SK-N-SH (cell line): ENCODE measurements around the gene DLGAP3. TPM values are rescaled to one million over a fixed set of nuclear protein-coding genes. Genes with fewer than 3 reads are reported as not detected.

ENCODE experiments used
- CTCF ChIA-PET: fragments of 300-600, 350-600 bp; formaldehyde crosslinking; extraction: SDS; loops from one replicate; lab custom pipeline; 2021; lab: Yijun Ruan, JAX
- POLR2A ChIA-PET: fragments of 350-600 bp; sonication (Branson Sonifier 250); formaldehyde crosslinking; extraction: SDS; loops from one replicate; lab custom pipeline; 2020; ENCODE audit warnings: antibody characterized with exemption, inconsistent platforms; lab: Yijun Ruan, JAX
- DNase-seq: peaks from one replicate; pipeline ENCODE4 v3.0.0; 2012
- H2AFZ ChIP-seq: fragments of 200-600 bp; sonication (generic); 2 replicates; pipeline ENCODE4 v1.8.1; 2016; ENCODE audit warnings: antibody characterized with exemption, mild to moderate bottlenecking, low read depth
- H3F3A ChIP-seq: fragments of 200-600 bp; sonication (generic); replicated peaks from 2 replicates; pipeline ENCODE3; 2016; ENCODE audit warnings: antibody characterized with exemption, mild to moderate bottlenecking; ENCODE audit not compliant: insufficient read depth
- H3K27ac ChIP-seq, 2 experiments: fragments of 200-500 bp in 1 of 2; fragments of 200-600 bp in 1 of 2; sonication (Bioruptor generic) in 1 of 2; sonication (generic), shearing (Covaris generic) in 1 of 2; 2 replicates each; pipeline versions ENCODE4 v1.5.1 to v1.6.1; 2014 to 2016; ENCODE audit warnings: low read depth in 2 of 2, inconsistent platforms in 1 of 2, low read length in 1 of 2, mild to moderate bottlenecking in 1 of 2, mixed read lengths in 1 of 2
- H3K27me3 ChIP-seq: fragments of 200-600 bp; sonication (generic), shearing (Covaris generic); 2 replicates; pipeline ENCODE4 v1.6.1; 2016; ENCODE audit warnings: mixed run types; ENCODE audit not compliant: insufficient read depth
- H3K36me3 ChIP-seq, 2 experiments: fragments of 200-500 bp in 1 of 2; fragments of 200-600 bp in 1 of 2; sonication (Bioruptor generic) in 1 of 2; sonication (generic) in 1 of 2; replicated peaks in 1 of 2; 2 replicates each; pipeline versions ENCODE3 to v1.5.1; 2014 to 2016; ENCODE audit warnings: low read length in 1 of 2, mild to moderate bottlenecking in 1 of 2; ENCODE audit not compliant: insufficient read depth in 2 of 2, control insufficient read depth in 1 of 2
- H3K4me1 ChIP-seq, 2 experiments: fragments of 200-500 bp in 1 of 2; fragments of 200-600 bp in 1 of 2; sonication (Bioruptor generic) in 1 of 2; sonication (generic), shearing (Covaris generic) in 1 of 2; 2 replicates each; pipeline versions ENCODE4 v1.5.1 to v1.6.1; 2014 to 2016; ENCODE audit warnings: low read depth in 1 of 2, low read length in 1 of 2, mixed run types in 1 of 2; ENCODE audit not compliant: insufficient read depth in 2 of 2, control insufficient read depth in 1 of 2
- H3K4me2 ChIP-seq: fragments of 200-600 bp; sonication (generic), shearing (Covaris generic); 2 replicates; pipeline ENCODE4 v1.6.1; 2017; ENCODE audit warnings: mixed run types
- H3K4me3 ChIP-seq, 2 experiments: fragments of 200-500 bp in 1 of 2; fragments of 200-600 bp in 1 of 2; sonication (Bioruptor generic) in 1 of 2; sonication (generic), shearing (Covaris generic) in 1 of 2; 2 replicates each; pipeline versions ENCODE4 v1.5.1 to v1.8.1; 2014 to 2016; ENCODE audit warnings: low read depth in 2 of 2, inconsistent platforms in 1 of 2, low read length in 1 of 2, mild to moderate bottlenecking in 1 of 2, mixed read lengths in 1 of 2, moderate library complexity in 1 of 2
- H3K79me2 ChIP-seq: fragments of 200-600 bp; sonication (generic); 2 replicates; pipeline ENCODE4 v1.8.1; 2017; ENCODE audit warnings: mild to moderate bottlenecking; ENCODE audit not compliant: insufficient read depth
- H3K9ac ChIP-seq: fragments of 200-600 bp; sonication (generic); 2 replicates; pipeline ENCODE4 v1.6.1; 2017; ENCODE audit warnings: mixed run types
- H3K9me2 ChIP-seq: fragments of 200-600 bp; sonication (generic); 2 replicates; pipeline ENCODE4 v1.6.1; 2017; ENCODE audit warnings: mixed run types
- H3K9me3 ChIP-seq: fragments of 200-600 bp; sonication (generic); 2 replicates; pipeline ENCODE4 v1.6.1; 2017; ENCODE audit warnings: mixed run types, mild to moderate bottlenecking, moderate library complexity
- H4K20me1 ChIP-seq: fragments of 200-600 bp; sonication (generic); 2 replicates; pipeline ENCODE4 v1.6.1; 2017; ENCODE audit warnings: mild to moderate bottlenecking, mixed run types; ENCODE audit not compliant: insufficient read depth
- ELF1 ChIP-seq: IDR thresholded peaks from 2 replicates; pipeline ENCODE4 v1.4.0; 2012
- EP300 ChIP-seq, 2 experiments: IDR thresholded peaks; 2 replicates each; pipeline versions ENCODE4 v1.4.0 to v1.6.1; 2012; ENCODE audit warnings: borderline replicate concordance in 1 of 2, low read depth in 1 of 2, low read length in 1 of 2
- FOSL2 ChIP-seq: IDR thresholded peaks from 2 replicates; pipeline ENCODE4 v1.4.0; 2012; ENCODE audit warnings: low read depth, mild to moderate bottlenecking, moderate library complexity, borderline replicate concordance
- FOXM1 ChIP-seq: IDR thresholded peaks from 2 replicates; pipeline ENCODE4 v1.4.0; 2012; ENCODE audit warnings: low read depth, mild to moderate bottlenecking
- JUND ChIP-seq: IDR thresholded peaks from 2 replicates; pipeline ENCODE4 v1.4.0; 2012
- MXI1 ChIP-seq: IDR thresholded peaks from 2 replicates; pipeline ENCODE4 v1.6.1; 2012; ENCODE audit warnings: mild to moderate bottlenecking, low read depth, low read length, improper control_type of control experiment
- NRF1 ChIP-seq: IDR thresholded peaks from 2 replicates; pipeline ENCODE4 v1.6.1; 2012; ENCODE audit warnings: low read depth, mild to moderate bottlenecking, low read length
- POLR2AphosphoS5 ChIP-seq: IDR thresholded peaks from 2 replicates; pipeline ENCODE4 v1.6.1; 2012; ENCODE audit warnings: low read depth, low read length
- RCOR1 ChIP-seq: fragments of 150-350 bp; IDR thresholded peaks from 2 replicates; pipeline ENCODE4 v1.6.1; 2017; ENCODE audit warnings: antibody characterized with exemption, low read length
- RFX5 ChIP-seq: IDR thresholded peaks from 2 replicates; pipeline ENCODE4 v1.6.1; 2012; ENCODE audit warnings: mild to moderate bottlenecking, improper control_type of control experiment, low read length
- RXRA ChIP-seq: IDR thresholded peaks from 2 replicates; pipeline ENCODE4 v1.4.0; 2012; ENCODE audit warnings: low read depth, mild to moderate bottlenecking, borderline replicate concordance
- SIN3A ChIP-seq: IDR thresholded peaks from 2 replicates; pipeline ENCODE4 v1.6.1; 2012; ENCODE audit warnings: low read depth, mild to moderate bottlenecking, low read length, moderate library complexity, borderline replicate concordance
- SMC3 ChIP-seq: IDR thresholded peaks from 2 replicates; pipeline ENCODE4 v1.6.1; 2012; ENCODE audit warnings: low read depth, low read length, improper control_type of control experiment
- TAF1 ChIP-seq: IDR thresholded peaks from 2 replicates; pipeline ENCODE4 v1.6.1; 2012; ENCODE audit warnings: low read depth, mild to moderate bottlenecking, low read length, moderate library complexity, borderline replicate concordance
- WGBS: methylation state at CpG from one replicate; pipeline ENCODE4 v1.1.6; 2017; ENCODE audit warnings: low lambda C conversion rate; 5-methylcytosine and 5-hydroxymethylcytosine counted together
- polyA plus RNA-seq, 3 experiments: library from polyadenylated mRNA; depleted of rRNA; stranded (reverse); fragments of >200 nt; gene quantifications; 2 replicates each; pipeline ENCODE4 v1.2.3, GENCODE V29; 2012
- TF ChIP-seq, protein P1 (sequence below): IDR thresholded peaks from 2 replicates; pipeline ENCODE4; 2012

DLGAP3 gene
- polyA plus RNA-seq, 1 of the 3 experiments (the other 2 are of a cell fraction) = 0.15 TPM

DNA sequence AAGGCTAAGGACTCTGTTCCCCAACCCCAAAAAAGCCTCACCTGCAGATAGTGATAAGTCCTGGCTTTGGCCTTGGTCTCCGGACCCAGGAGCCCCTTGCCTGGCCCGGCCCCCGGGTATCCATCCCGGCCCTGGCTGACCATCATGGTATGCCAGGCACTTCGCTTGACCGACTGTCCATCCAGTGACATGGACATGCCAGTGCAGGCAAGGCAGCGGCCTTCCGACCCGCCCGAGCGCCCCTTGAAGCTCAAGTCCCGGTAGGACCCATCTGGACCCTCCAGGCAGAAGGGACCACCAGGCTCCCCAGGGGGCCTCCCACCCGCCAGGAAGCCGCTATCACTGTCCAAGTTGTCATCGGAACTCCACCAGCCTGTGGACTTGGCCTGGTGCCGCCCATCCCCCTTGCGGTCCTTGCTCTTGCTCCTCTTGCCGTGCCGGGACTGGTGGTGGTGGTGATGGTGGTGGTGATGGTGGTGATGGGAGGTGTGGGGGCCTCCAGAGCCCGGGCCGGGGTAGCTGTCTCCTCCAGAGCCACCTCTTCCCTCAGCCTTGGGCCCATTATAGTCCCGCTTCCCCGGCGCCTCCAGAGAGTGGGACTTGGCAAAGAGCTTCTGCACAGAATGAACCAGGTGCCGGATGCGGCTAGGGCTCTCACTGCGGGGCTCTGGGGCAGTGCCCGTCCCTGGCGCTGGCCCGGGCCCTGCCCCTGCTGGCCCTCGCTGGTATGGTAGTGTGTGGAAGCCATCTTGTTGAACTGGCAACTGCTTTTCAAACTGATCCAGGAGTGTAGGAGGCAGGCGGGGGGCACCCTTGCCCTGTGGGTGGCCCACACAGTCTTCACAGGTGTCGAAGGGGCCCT, 25.0 kb downstream of the DLGAP3 start:
- no peaks in the 10 kb centered on the region for H3K9me3 ChIP-seq
- POLR2A ChIA-PET = no interaction called here
- H3K79me2 ChIP-seq = no peaks in the 10 kb centered on the region
- CTCF ChIA-PET = interaction anchor here (1.2 kb wide), 1 partner anchor 45 kb away, joined by 6 read pairs; the partner anchor contains the start of gene SMIM12
- H4K20me1 ChIP-seq = no peaks in the 10 kb centered on the region
- H3K36me3 ChIP-seq = no peaks in the 10 kb centered on the region
- no peak overlapping the region for H3K9ac ChIP-seq
- no peaks in the 10 kb centered on the region for H3F3A ChIP-seq
- H3K27me3 ChIP-seq = no peaks in the 10 kb centered on the region
- no peak overlapping the region for H3K4me2 ChIP-seq
- TF ChIP-seq RCOR1 = no peak
- TF ChIP-seq ELF1 = no peak
- no peak for TF ChIP-seq RXRA
- no peak for TF ChIP-seq NRF1
- TF ChIP-seq FOSL2 = no peak
- no peak for TF ChIP-seq EP300 (IDR thresholded peaks at IDR 0.05; ENCODE audit: borderline replicate concordance in 1 of 2, low read depth in 1 of 2, low read length in 1 of 2)
- TF ChIP-seq FOXM1 = no peak
- TF ChIP-seq SIN3A = no peak
- TF ChIP-seq RFX5 = no peak
- TF ChIP-seq POLR2AphosphoS5 = no peak
- no peak for TF ChIP-seq SMC3
- no peak for TF ChIP-seq MXI1
- TF ChIP-seq, protein P1, sequence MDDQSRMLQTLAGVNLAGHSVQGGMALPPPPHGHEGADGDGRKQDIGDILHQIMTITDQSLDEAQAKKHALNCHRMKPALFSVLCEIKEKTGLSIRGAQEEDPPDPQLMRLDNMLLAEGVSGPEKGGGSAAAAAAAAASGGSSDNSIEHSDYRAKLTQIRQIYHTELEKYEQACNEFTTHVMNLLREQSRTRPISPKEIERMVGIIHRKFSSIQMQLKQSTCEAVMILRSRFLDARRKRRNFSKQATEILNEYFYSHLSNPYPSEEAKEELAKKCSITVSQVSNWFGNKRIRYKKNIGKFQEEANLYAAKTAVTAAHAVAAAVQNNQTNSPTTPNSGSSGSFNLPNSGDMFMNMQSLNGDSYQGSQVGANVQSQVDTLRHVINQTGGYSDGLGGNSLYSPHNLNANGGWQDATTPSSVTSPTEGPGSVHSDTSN = no peak
- no peak overlapping the region for H3K27ac ChIP-seq
- WGBS = 57% methylated on average over 14 of the region's 33 CpGs
- H2AFZ ChIP-seq = no peak overlapping the region
- H3K4me1 ChIP-seq = peaks cover 0 to 3% of the 10 kb centered on the region in 2 experiments; a peak in 1 of 4 replicates
- H3K9me2 ChIP-seq = no peaks in the 10 kb centered on the region
- DNase-seq = no peak
- no peak overlapping the region for H3K4me3 ChIP-seq

DNA sequence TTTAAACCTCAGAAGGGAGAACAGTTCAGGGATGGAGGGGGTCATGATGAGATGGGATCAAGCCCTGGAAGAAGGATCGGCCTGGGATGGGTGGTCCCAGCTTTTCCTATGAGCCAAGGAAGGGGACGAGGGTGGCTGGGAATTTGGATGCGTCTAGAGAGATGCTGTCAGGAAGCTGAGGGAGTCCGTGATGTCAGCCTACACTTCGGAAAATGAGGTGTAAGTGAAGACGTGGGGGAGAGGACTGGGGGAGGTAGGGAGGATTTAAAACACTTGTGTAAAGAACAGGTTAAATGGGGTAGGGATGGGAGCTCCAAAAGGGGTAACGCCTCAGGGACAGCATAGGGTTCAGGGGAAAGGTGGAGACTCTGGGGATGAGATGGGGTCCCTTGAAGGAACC, 27.5 kb downstream of the DLGAP3 start:
- no peak overlapping the region for H2AFZ ChIP-seq
- no peaks in the 10 kb centered on the region for H3K27me3 ChIP-seq
- H3K36me3 ChIP-seq = no peaks in the 10 kb centered on the region
- H4K20me1 ChIP-seq = no peaks in the 10 kb centered on the region
- TF ChIP-seq POLR2AphosphoS5 (no peak), TAF1 (no peak), JUND (no peak)
- TF ChIP-seq, all 33 proteins: peak for 0
- Histone ChIP-seq H3K4me1 (peaks cover 0 to 3% of the 10 kb centered on the region in 2 experiments; a peak in 1 of 4 replicates), H3F3A (no peaks in the 10 kb centered on the region), H3K9ac (no peak overlapping the region), H3K4me3 (no peak overlapping the region), H3K9me2 (no peaks in the 10 kb centered on the region), H3K27ac (no peak overlapping the region), H3K79me2 (no peaks in the 10 kb centered on the region), H3K9me3 (no peaks in the 10 kb centered on the region), H3K4me2 (no peak overlapping the region)
- ChIA-PET CTCF (interaction anchor here (0.8 to 1.0 kb wide), 2 partner anchors 35 to 41 kb away, joined by 3 to 4 read pairs; no protein-coding TSS in a partner anchor), POLR2A (no interaction called here)
- DNase-seq = no peak
- 25% methylated on average over 7 of the region's 7 CpGs for WGBS
